SU-DHL-6 (cell line): ENCODE results near the gene SMIM17.

Experiments
- H2AFZ ChIP-seq: fragments of 200-600 bp; sonication (generic); 2 replicates; pipeline ENCODE4 v1.6.1; 2014; ENCODE audit warnings: low read depth, mild to moderate bottlenecking, moderate library complexity, mixed read lengths, antibody characterized with exemption, low read length; ENCODE audit not compliant: severe bottlenecking
- H3F3A ChIP-seq: fragments of 200-600 bp; shearing (Covaris generic); 2 replicates; pipeline ENCODE4 v1.6.0; 2016; ENCODE audit warnings: antibody characterized with exemption, mild to moderate bottlenecking; ENCODE audit not compliant: insufficient read depth
- H3K27ac ChIP-seq: fragments of 200-600 bp; sonication (generic); 2 replicates; pipeline ENCODE4 v1.5.1; 2016; ENCODE audit warnings: low read depth, mild to moderate bottlenecking, low read length, moderate library complexity, mixed read lengths
- H3K27me3 ChIP-seq: fragments of 200-600 bp; sonication (generic), shearing (Covaris generic); 2 replicates; pipeline ENCODE4 v1.6.0; 2014; ENCODE audit warnings: mild to moderate bottlenecking, low read length
- H3K36me3 ChIP-seq: fragments of 200-600 bp; sonication (generic); 2 replicates; pipeline ENCODE4 v1.6.1; 2014; ENCODE audit warnings: mild to moderate bottlenecking, low read length, mixed read lengths
- H3K4me2 ChIP-seq: fragments of 300-600, 200-600 bp; shearing (Covaris generic), sonication (generic); 2 replicates; pipeline ENCODE4 v1.6.0; 2014; ENCODE audit warnings: low read length, low read depth, mild to moderate bottlenecking; ENCODE audit not compliant: poor library complexity, severe bottlenecking
- H3K4me3 ChIP-seq: fragments of 200-600 bp; sonication (generic); 2 replicates; pipeline ENCODE4 v1.5.1; 2014; ENCODE audit warnings: antibody characterized with exemption, low read length, mild to moderate bottlenecking, mixed read lengths; ENCODE audit not compliant: insufficient read depth, poor library complexity, severe bottlenecking
- H3K79me2 ChIP-seq: fragments of 200-600 bp; sonication (generic); 2 replicates; pipeline ENCODE4 v1.6.1; 2014; ENCODE audit warnings: mild to moderate bottlenecking, low read length, moderate library complexity; ENCODE audit not compliant: insufficient read depth
- H3K9ac ChIP-seq: fragments of 200-600 bp; sonication (generic); 2 replicates; pipeline ENCODE4 v1.7.0; 2014; ENCODE audit warnings: mild to moderate bottlenecking, low read length
- H3K9me2 ChIP-seq: fragments of 200-600 bp; sonication (generic); replicated peaks from 2 replicates; pipeline ENCODE4 v1.6.1; 2014; ENCODE audit warnings: low read length; ENCODE audit not compliant: insufficient read depth
- H3K9me3 ChIP-seq: fragments of 200-600 bp; sonication (generic); 2 replicates; pipeline ENCODE4 v1.6.1; 2014; ENCODE audit warnings: low read length, mixed read lengths; ENCODE audit not compliant: insufficient read depth
- H4K20me1 ChIP-seq: fragments of 200-600 bp; sonication (generic); 2 replicates; pipeline ENCODE4 v1.6.1; 2014; ENCODE audit warnings: low read depth, mild to moderate bottlenecking, antibody characterized with exemption, low read length, moderate library complexity, mixed read lengths
- CTCF ChIP-seq: fragments of 200-600 bp; sonication (generic); IDR thresholded peaks from one replicate; pipeline ENCODE4 v1.5.1; 2017; ENCODE audit warnings: antibody characterized with exemption, mild to moderate bottlenecking, low read length, moderate library complexity; ENCODE audit not compliant: insufficient read depth, poor library complexity, severe bottlenecking
- EZH2phosphoT487 ChIP-seq: fragments of 200-600 bp; sonication (generic), shearing (Covaris generic); conservative IDR thresholded peaks from 2 replicates; pipeline ENCODE4 v1.6.1; 2018; ENCODE audit warnings: mild to moderate bottlenecking, antibody characterized with exemption, low read length, moderate library complexity, mixed read lengths

The SMIM17 gene

DNA sequence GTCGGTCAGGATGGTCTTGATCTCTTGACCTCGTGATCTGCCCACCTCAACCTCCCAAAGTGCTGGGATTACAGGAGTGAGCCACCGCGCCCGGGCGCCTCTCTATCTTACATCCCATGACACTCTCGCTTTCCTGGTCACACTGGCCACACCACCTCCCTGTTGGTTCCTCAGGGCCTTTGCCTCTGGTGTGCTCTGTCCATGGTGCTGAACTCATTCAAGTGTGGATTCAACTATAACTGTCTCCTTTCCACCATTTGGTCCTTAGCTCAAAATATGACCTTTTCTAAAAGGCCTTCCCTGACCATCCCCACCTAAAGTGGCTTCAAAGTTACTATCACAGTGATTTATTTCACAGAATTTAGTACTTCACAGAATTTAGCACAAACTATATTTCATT is 3.7 kb upstream of the SMIM17 start:
- Histone ChIP-seq H3K9ac (no peak overlapping the region), H3K36me3 (no peaks in the 10 kb centered on the region), H3K9me3 (peaks cover 4% of the 10 kb centered on the region; the same call in 1 of the 2 replicates)

DNA sequence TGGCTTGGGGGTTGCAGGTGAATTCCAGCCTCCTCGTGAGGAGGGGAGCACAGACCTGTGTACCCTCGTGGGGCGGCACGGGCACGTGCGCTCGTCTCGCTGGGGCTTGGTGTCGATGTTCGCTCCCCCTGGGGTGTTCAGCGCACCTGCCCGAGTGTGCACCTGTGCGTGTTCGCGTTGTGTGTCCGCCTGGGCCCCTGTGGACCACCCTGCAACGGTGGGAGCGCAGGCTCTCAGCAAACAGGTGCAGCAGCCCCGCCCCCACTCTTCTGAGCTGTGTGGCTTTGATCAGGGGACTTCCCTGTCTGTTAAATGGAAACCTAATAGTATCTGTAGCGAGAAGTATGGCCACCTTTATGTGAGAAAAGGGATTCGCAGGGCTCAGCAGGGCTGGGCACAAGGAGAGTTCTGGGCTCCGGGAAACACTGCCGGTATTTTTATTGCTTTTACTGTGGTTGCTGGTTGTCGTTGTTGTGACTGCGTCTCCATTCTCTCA is 549 bp downstream of the SMIM17 start:
- H3K9ac ChIP-seq = no peak overlapping the region
- no peak overlapping the region for H3K4me2 ChIP-seq
- H3K79me2 ChIP-seq = no peaks in the 10 kb centered on the region
- no peaks in the 10 kb centered on the region for H4K20me1 ChIP-seq
- H3K36me3 ChIP-seq = no peaks in the 10 kb centered on the region
- no peaks in the 10 kb centered on the region for H3K9me3 ChIP-seq
- TF ChIP-seq EZH2phosphoT487 = no peak
- no peak for TF ChIP-seq CTCF
- no peak overlapping the region for H2AFZ ChIP-seq
- H3K27me3 ChIP-seq = no peaks in the 10 kb centered on the region
- H3K9me2 ChIP-seq = no peaks in the 10 kb centered on the region
- H3F3A ChIP-seq = no peaks in the 10 kb centered on the region
- H3K27ac ChIP-seq = no peak overlapping the region
- H3K4me3 ChIP-seq = no peak overlapping the region

More for the DNA sequence above, 3.7 kb upstream of the SMIM17 start:
- no peaks in the 10 kb centered on the region for H3F3A ChIP-seq
- TF ChIP-seq EZH2phosphoT487 = no peak
- TF ChIP-seq CTCF = no peak
- H3K79me2 ChIP-seq = no peaks in the 10 kb centered on the region
- no peak overlapping the region for H3K27ac ChIP-seq
- H4K20me1 ChIP-seq = no peaks in the 10 kb centered on the region
- H3K9me2 ChIP-seq = no peaks in the 10 kb centered on the region
- no peaks in the 10 kb centered on the region for H3K27me3 ChIP-seq
- no peak overlapping the region for H3K4me3 ChIP-seq
- H2AFZ ChIP-seq = no peak overlapping the region
- no peak overlapping the region for H3K4me2 ChIP-seq

- Histone ChIP-seq H3K79me2 (no peaks in the 10 kb centered on the region), H3K27me3 (no peaks in the 10 kb centered on the region), H3K9ac (no peak overlapping the region), H3K9me3 (no peaks in the 10 kb centered on the region), H3K4me2 (no peak overlapping the region), H3K4me3 (no peak overlapping the region), H3F3A (no peaks in the 10 kb centered on the region), H3K27ac (no peak overlapping the region), H3K9me2 (no peaks in the 10 kb centered on the region), H2AFZ (no peak overlapping the region), H4K20me1 (no peaks in the 10 kb centered on the region), H3K36me3 (no peaks in the 10 kb centered on the region)
- no peak for TF ChIP-seq EZH2phosphoT487
- no peak for TF ChIP-seq CTCF
Measured at GRCh38 chr19:56654151-56654550, 11.2 kb downstream of the SMIM17 start.
